ENCODE measurements around the gene ZNF710.
"Not testable (repeated sequence)": the region's sequence is repeated elsewhere in the genome, so short reads cannot be mapped to it uniquely, and the experiment has no call there.

ZNF710 gene

GRCh38 chr15:90105521-90105920, 104.4 kb downstream of the ZNF710 start:
- no peak for DNase-seq (ENCODE audit: low read depth)

- DNase-seq (ENCODE audit: low read depth): no peak
These were observed 105.5 kb downstream of the ZNF710 start for GRCh38 chr15:90106522-90107117.

GRCh38 chr15:90108038-90108437, 106.9 kb downstream of the ZNF710 start:
- not testable (repeated sequence) for DNase-seq (ENCODE audit: low read depth)

- not testable (repeated sequence) for DNase-seq (ENCODE audit: low read depth)
These were observed 108.1 kb downstream of the ZNF710 start for GRCh38 chr15:90109163-90109751.

GRCh38 chr15:90113166-90113565, 112.0 kb downstream of the ZNF710 start:
- DNase-seq (ENCODE audit: low read depth): no peak

- DNase-seq (ENCODE audit: low read depth): no peak
These were observed 113.4 kb downstream of the ZNF710 start for GRCh38 chr15:90114451-90114901.

GRCh38 chr15:90115783-90116182, 114.7 kb downstream of the ZNF710 start:
- no peak for DNase-seq (ENCODE audit: low read depth)

- no peak for DNase-seq (ENCODE audit: low read depth)
These were observed 118.2 kb downstream of the ZNF710 start for GRCh38 chr15:90119367-90119766.

GRCh38 chr15:90121086-90121485, 120.0 kb downstream of the ZNF710 start:
- DNase-seq (ENCODE audit: low read depth): no peak

- DNase-seq (ENCODE audit: low read depth): no peak
These were observed 123.4 kb downstream of the ZNF710 start for GRCh38 chr15:90124507-90124906.

GRCh38 chr15:90126022-90126421, 124.9 kb downstream of the ZNF710 start:
- no peak for DNase-seq (ENCODE audit: low read depth)

GRCh38 chr15:90126596-90127435, 125.7 kb downstream of the ZNF710 start:
- DNase-seq (ENCODE audit: low read depth): no peak

- no peak for DNase-seq (ENCODE audit: low read depth)
These were observed 129.2 kb downstream of the ZNF710 start for GRCh38 chr15:90130291-90130690.
